Caki2 (cell line): ENCODE measurements around the gene KATNBL1. TPM values are rescaled to one million over a fixed set of nuclear protein-coding genes. Genes with fewer than 3 reads are reported as not detected.
A peak's percentile ranks its signal among the peaks of the same experiment; 100 is the strongest.
"Not testable (repeated sequence)": the region's sequence is repeated elsewhere in the genome, so short reads cannot be mapped to it uniquely, and the experiment has no call there.

ENCODE experiments used
- DNase-seq: peaks from one replicate; pipeline ENCODE4 v3.0.0-alpha.2; 2015; ENCODE audit warnings: low read depth
- in situ Hi-C: cut with HindIII; loops from 2 replicates; pipeline ENCODE4 v1.10.0; 2016; ENCODE audit warnings: low sequenced_read_pairs, low pct_unique_long_range_greater_than_20kb, mixed read lengths
- total RNA-seq: library from RNA; depleted of rRNA; stranded (reverse); fragments of >200 nt; shearing (Covaris generic); gene quantifications from 2 replicates; pipeline ENCODE4 v1.2.3, GENCODE V29; 2014; ENCODE audit warnings: low replicate concordance

The KATNBL1 gene
- total RNA-seq, 1 experiment from 2014 or later = 29.0 TPM

DNA sequence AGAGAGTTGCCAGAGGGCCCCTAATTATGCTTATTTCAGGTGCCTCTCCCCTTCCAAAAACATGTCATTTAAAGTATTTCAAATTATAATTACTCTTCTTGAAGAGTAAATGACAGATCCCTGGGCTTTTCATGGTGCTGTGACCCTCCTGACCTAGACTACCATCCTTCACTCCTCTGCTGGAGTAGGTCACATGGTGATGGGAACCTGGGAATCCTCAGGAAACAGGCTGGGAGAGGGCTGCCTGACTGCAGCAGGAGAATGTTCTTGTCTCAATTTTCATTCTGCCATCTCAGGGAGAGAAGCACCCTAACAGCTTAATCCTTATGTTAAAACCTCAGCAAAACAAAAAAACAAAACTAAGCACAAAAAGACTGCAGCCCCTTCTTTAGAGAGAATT, 83.4 kb downstream of the KATNBL1 start:
- in situ Hi-C loops = no loop called here
- DNase-seq = no peak

DNA sequence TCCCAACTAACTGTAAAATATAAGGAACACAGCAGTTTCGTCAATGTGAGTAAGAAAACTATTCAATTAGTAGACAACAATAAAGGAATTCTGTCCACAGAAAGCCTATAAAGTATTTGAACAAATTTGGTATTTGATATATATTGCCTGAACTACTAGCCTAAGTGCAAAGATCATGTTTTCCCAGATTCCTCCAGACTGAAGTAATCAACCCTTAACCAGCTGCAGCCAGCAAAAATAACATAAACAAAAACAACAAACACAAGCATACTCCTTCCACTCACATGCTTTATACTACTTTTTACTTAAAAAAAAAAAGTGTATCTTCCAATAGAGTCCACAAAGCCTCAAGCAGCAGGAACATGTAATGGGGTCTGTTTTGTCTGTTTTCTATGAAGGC, 84.0 kb downstream of the KATNBL1 start:
- DNase-seq = no peak
- in situ Hi-C loops = no loop called here

DNA sequence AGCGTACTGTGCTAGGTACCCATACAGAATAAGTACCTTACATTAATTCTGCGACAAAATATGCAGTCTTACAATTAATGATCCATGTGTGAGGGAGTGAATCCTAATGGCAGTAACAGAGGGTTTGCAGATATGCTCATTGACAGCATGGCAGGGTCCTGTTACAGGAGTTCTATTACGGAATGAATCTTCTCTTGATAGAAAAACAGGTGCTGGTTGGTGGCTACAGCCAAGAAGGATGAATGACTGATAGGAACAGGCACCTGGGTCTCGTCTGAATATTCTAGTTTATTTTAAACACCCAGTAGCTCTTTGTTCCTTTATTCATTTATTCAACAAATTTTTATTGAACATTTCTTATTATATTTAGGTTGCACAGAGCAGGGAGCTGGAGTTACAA, 85.2 kb downstream of the KATNBL1 start:
- DNase-seq = no peak
- in situ Hi-C loops = no loop called here

DNA sequence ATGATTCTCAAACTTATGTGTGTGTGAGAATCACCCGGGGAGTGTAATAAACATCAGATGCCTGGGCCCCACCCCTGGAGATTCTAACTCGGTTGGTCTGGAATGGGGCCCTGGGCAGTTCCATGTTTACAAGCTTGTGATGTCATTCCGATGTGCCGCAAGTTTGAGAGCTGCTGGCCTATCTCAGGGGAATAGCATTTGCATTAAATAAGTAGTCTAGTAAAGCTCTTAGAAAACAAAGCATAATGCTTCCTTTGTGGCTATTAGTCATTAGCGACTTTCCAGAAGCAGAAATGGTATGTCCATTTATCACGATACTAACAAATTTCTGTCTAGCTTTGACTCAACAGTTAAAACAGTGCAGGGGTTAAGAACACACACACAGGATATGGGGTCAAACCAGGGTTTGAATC, 87.1 kb downstream of the KATNBL1 start:
- peak; percentile 6 for DNase-seq
- in situ Hi-C loops = no loop called here

DNA sequence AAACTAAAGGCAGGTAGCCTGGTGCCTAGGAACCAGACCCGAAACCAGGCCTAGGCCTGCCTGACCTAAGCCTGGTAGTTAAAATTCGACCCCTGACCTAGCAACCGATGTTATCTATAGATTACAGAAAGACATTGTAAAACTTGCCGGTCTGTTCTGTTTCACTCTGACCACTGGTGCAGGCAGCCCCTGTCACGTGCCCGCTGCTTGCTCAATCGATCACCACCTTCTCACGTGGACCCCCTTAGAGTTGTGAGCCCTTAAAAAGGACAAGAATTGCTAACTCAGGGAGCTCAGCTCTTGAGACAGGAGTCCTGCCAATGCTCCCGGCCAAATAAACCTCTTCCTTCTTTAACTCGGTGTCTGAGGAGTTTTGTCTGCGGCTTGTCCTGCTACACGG, 88.1 kb downstream of the KATNBL1 start:
- in situ Hi-C loops, DNase-seq: not testable (repeated sequence)

DNA sequence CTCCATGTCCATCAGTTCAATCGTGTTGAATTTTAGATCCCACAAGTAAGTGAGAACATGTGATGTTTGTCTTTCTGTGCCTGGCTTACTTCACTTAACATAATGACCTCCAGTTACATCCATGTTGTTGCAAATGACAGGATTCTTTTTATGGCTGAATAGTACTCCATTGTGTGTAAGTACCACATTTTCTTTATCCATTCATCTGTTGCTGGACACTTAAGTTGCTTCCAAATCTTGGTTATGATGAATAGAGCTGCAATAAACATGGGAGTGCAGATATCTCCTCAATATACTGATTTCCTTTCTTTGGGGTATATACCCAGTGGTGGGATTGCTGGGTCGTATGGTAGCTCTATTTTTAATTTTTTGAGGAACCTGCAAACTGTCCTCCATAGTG, 89.5 kb downstream of the KATNBL1 start:
- in situ Hi-C loops, DNase-seq: not testable (repeated sequence)

DNA sequence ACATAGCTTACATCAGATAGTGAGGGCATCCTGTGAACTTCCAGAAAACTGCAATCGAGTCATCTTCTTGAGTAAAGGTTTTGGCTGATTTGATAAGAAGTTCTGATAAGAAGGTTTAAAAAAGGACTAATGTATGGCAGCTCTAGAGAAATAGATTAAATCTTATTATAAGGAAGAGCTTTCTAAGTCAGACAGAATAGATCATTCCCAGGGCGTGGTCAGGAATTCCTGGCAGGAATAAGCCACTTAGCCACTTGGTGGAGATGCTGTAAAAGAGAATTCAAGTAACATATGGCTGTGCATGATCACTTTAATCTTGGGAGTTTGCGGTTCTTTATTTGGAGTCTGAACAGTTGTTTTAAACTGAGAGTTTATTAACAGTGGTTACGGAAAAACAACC, 90.6 kb downstream of the KATNBL1 start:
- peak; percentile 16 for DNase-seq
- in situ Hi-C loops = no loop called here

DNA sequence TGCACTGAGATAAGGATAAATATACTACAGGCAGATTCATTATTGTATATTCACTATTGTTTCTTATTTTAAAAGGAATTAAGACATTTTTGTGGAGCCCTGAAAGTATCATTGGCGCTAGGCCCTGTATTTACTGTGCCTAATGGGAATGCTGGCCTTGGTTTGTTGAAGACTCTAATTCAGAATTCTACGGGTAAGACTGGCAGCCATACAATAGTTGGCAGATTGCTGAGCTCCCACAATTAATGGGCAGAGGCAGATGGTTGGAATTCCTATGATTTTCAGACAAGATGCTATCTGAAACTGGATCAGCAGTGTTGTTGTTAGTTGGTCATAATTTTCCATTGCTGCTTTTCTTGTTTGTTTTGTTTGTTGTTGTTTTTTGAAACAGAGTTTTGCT, 93.3 kb downstream of the KATNBL1 start:
- in situ Hi-C loops = no loop called here
- no peak for DNase-seq

DNA sequence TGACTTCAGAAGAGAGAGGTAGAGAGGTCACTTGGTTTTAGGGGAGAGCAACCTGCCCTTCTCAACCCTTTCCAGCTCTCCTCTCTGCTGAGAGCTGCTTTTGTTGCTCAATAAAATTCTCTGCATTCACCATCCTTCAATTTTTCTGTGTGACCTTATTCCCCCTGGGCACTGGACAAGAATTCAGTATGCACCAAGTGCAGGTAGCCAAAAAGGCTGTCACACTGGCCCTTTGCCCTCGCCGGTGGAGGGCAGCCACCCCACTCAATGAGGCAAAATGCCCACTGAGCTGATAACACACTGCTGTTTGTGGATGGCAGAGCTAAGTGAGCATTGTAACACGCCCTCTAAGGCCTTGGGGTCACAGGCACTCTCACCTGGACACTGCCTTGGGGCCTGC, 95.2 kb downstream of the KATNBL1 start:
- DNase-seq = no peak
- in situ Hi-C loops = no loop called here

DNA sequence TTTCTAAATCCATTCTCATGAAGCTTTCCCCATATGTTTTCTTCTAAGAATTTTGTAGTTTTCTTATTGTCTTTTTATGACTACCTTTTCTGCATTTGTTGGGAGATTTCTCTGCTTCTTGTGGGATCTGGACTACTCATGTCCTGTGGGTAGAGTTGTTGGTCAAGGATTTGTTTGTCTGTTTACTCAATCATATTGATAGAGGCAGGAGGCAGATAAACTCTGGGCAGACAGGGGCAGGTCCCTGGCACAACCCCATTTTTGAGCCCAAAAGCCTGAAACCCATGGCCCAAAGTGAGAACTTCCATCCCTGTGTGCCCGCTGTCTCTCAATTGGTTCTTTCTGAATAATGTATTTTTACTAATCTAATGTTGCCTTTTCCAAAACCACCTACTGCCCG, 95.7 kb downstream of the KATNBL1 start:
- no peak for DNase-seq
- in situ Hi-C loops = no loop called here

DNA sequence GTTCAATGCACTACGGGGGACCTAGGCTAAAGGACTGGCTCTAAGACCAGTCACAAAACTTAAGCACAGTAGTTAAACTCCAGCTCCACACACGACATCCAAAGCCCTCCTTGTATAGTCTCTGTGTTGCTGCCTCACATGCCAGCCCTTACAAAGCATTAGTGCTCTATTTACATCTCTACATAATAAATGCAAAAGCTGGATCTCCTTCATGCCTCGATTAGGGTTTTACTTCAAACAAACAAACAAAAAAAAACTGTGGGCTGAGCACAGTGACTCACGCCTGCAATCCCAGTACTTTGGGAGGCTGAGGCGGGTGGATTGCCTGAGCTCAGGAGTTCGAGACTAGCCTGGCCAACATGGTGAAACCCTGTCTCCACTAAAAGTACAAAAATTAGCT, 98.4 kb downstream of the KATNBL1 start:
- DNase-seq = no peak
- in situ Hi-C loops = no loop called here

DNA sequence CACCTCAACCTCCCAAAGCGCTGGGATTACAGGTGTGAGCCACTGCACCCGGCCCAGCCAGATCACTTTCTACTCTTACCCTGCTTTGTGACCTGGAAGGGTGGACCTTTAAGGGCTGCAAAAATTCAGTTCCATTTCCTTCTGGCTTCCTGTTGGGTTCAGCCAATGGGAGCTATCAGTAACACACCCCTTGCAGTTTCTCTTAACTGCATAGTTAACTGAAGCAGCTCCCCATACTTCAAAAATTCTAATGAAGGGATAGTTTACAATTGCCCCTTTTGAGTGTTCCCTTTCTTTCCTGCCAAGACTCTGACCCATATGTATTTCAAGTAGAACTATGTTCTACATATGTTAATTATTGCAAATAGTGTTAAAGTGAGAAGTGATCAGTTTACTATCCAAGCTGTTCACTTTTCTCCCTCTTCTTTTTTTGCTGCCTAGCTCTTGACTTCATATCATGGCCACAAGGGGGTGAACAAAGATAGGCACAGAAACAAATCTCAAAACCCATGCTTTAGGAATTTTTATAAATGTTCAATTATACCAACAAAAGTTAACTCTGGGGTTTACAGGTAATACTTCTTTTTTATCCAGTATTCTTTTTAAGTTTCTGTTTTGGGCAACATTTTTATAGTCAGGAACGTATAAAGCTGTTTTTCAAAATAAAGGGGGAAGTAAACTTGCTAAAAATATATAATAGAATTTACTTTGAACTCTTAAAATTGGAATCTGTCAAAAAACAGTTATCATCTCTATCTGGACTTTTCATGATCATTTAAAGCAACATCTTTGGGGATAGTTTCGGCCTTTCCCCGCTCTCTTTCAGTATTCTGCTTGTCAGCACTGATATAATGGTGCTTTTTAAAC, 99.9 kb downstream of the KATNBL1 start:
- in situ Hi-C loops = no loop called here
- peak; percentile 17 for DNase-seq

DNA sequence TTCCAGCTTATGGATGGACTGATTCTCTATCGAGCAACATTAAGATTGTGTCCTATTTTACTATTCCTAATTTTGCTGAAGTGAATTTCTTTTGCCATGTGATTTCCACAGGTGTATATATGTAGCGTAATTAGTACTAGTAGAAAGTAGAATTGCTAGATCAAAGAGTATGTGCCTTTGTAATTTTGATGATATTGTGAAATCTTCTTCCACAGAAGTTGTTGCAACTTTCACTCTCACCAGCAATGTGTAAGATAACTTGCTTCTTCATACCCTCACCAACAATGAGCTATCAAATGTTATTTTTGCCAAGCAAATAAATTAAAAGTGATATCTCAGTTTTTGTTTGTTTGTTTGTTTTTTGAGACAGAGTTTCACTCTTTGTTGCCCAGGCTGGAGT, 102.6 kb downstream of the KATNBL1 start:
- in situ Hi-C loops = no loop called here
- no peak for DNase-seq

DNA sequence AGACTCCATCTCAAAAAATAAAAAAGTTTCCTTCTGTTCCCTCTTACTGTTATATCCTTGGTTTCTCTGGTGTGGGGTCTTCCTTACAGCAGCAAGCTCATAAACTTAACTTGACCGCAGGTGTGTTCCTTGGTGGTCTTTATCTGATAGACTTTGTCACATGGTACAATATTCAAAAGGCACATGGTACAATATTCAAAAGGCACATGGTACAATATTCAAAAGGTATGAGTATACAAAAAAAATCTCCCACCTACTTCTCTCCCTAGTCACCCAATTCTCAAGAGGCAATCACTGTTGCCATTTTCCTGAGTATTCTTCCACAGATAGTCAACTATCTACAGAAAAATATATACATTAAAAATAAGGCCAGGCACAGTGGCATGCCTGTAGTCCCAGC, 103.5 kb downstream of the KATNBL1 start:
- in situ Hi-C loops = no loop called here
- DNase-seq = no peak

DNA sequence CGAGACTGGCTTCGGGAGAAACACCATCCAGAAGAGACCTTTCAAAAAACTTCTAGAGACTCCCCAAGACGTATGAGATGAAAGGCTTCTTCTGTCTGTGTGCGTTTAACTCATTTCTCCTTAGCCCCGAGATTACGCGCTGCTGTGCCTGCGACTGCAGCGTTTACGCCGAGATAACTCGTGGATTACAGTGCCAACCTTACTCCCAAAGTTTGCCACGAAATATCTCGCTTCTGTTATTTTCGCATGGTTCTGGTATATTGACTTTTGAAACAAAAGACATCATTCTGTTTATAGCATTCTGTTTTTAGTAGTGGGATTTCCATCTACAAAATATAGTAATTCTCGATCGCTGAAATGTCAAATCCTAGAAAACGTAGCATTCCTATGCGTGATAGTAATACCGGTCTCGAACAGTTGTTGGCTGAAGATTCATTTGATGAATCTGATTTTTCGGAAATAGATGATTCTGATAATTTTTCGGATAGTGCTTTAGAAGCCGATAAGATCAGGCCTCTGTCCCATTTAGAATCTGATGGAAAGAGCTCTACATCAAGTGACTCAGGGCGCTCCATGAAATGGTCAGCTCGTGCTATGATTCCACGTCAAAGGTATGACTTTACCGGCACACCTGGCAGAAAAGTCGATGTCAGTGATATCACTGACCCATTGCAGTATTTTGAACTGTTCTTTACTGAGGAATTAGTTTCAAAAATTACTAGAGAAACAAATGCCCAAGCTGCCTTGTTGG, 107.5 kb downstream of the KATNBL1 start:
- DNase-seq = no peak
- in situ Hi-C loops = no loop called here

DNA sequence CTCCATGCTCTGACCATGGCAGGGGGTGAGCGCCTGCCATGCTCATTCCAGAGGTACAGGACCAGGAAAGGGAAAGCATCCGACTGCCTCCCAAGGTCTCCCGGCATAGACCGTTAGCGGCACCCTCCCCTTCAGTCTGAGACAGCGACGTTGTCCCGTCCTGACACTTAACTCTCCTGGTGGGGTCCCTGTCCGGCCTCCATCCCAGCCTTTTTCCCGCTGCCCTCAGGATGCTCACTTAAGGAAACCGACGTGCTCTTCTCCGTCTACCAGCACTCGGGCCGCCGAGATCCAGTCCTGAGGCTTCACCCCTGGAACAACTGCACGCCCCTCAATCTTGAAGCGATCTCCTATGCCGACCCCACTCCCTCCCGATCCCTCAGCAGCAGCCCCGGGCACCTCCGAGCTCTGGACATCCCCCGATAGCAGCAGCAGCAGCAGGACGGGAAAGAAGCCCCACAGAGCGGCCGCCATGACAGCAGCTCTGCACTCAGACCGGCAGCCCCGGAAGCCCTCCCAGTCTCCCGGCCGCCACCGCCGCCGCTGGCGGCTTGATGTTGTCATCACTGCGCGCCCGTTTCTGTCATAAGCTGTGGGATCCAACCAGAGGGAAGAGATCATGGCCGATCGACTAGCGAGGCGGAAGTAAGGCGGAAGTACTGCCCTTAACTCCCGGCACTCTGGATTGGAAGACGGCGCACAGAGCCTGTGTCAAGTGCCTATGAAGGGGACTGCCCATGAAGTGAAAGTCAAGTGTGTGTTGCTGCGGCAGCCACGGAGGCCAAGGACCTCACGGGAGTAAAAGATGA, 108.3 kb downstream of the KATNBL1 start, which contains the start of the genes EMC7 and PGBD4:
TSS of gene EMC7 (minus strand) at position 497 of the 809 bp plus-strand sequence. CDS start at position 474, 23 bp downstream.
TSS of gene PGBD4 (plus strand) at position 718 of the 809 bp plus-strand sequence. CDS start 449 bp downstream, outside the sequence.
- DNase-seq = peak; percentile 96
- in situ Hi-C loops = no loop called here

DNA sequence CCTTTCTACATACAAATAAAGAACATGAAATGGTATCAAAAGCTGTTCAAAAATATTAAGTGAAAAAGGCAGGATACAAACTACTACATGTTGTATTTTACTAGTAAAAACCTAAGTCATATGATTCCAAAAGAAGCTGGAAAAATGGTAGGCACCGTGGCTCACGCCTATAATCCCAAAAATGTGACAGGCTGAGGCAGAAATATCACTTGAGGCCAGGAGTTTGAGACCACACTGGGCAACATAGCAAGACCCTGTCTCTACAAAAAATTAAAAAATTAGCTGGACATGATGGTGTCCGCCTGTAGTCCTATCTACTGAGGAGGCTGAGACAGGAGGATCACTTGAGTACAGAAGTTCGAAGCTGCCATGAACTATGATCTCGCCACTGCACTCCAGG, 110.0 kb downstream of the KATNBL1 start:
- in situ Hi-C loops = no loop called here
- DNase-seq = no peak
